Measurements from ENCODE around the gene SEMA3D.

DNA sequence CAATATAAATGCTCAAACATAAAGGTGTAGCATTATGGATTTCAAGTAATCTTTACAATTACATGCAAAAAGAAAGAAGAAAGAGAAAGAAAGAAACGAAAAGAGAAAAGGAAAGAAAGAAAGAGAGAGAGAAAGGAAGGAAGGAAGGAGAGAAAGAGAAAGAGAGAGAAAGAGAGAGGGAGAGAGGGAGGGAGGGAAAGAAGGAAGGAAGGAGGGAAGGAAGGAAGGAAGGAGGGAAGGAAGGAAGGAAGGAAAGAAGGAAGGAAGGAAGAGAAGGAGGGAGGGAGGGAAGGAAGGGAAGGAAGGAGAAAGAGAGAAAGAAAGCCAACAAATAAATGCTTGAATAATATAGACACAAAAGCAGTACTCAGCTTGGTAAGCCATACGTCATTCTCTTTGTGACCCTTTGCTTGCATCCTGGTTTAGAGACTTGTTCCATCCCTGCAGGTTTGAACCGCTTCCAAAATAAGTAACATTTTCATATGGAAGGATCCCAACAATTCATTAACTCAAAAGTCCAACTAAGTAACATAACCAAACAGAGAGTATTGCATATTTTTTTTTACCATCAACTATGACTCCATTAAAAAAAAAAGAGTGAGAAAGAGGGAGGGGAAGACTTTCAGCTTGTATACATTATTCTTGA is 95.8 kb downstream of the SEMA3D start:
- TF ChIP-seq, protein P1, sequence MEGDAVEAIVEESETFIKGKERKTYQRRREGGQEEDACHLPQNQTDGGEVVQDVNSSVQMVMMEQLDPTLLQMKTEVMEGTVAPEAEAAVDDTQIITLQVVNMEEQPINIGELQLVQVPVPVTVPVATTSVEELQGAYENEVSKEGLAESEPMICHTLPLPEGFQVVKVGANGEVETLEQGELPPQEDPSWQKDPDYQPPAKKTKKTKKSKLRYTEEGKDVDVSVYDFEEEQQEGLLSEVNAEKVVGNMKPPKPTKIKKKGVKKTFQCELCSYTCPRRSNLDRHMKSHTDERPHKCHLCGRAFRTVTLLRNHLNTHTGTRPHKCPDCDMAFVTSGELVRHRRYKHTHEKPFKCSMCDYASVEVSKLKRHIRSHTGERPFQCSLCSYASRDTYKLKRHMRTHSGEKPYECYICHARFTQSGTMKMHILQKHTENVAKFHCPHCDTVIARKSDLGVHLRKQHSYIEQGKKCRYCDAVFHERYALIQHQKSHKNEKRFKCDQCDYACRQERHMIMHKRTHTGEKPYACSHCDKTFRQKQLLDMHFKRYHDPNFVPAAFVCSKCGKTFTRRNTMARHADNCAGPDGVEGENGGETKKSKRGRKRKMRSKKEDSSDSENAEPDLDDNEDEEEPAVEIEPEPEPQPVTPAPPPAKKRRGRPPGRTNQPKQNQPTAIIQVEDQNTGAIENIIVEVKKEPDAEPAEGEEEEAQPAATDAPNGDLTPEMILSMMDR (IDR thresholded peaks at IDR 0.05), result no peak
- no peak for TF ChIP-seq EP300 (IDR thresholded peaks at IDR 0.05)
